ENCODE measurements around the gene AKT2.

Gene AKT2

GRCh38 chr19:40231057-40231456, 54.1 kb downstream of the AKT2 start:
- TF ChIP-seq REST (IDR thresholded peaks at IDR 0.05; ENCODE audit: low read depth): no peak
- TF ChIP-seq USF1 (IDR thresholded peaks at IDR 0.05): no peak
- no peak for TF ChIP-seq TEAD4 (IDR thresholded peaks at IDR 0.05)
- no peak for TF ChIP-seq TAF1 (IDR thresholded peaks at IDR 0.05; ENCODE audit: low read depth)
- no peak for TF ChIP-seq CEBPB (IDR thresholded peaks at IDR 0.05)
- TF ChIP-seq NFIC (IDR thresholded peaks at IDR 0.05): no peak
- no peak for TF ChIP-seq FOXM1 (IDR thresholded peaks at IDR 0.05; ENCODE audit: borderline replicate concordance, low read depth)
- no peak for TF ChIP-seq RAD21 (IDR thresholded peaks at IDR 0.05; ENCODE audit: low read depth)
- no peak for TF ChIP-seq EP300 (IDR thresholded peaks at IDR 0.05; ENCODE audit: borderline replicate concordance)
- TF ChIP-seq CREB1 (IDR thresholded peaks at IDR 0.05; ENCODE audit: low read depth): no peak
- no peak for TF ChIP-seq YY1 (IDR thresholded peaks at IDR 0.05; ENCODE audit: low read depth)
- TF ChIP-seq EGR1 (IDR thresholded peaks at IDR 0.05): no peak
- no peak for TF ChIP-seq ZBTB7A (IDR thresholded peaks at IDR 0.05; ENCODE audit: low read depth)
- TF ChIP-seq MAX (IDR thresholded peaks at IDR 0.05): no peak
- no peak for TF ChIP-seq TCF12 (IDR thresholded peaks at IDR 0.05; ENCODE audit: low read depth)

- TF ChIP-seq MAX (IDR thresholded peaks at IDR 0.05): no peak
- no peak for TF ChIP-seq FOXM1 (IDR thresholded peaks at IDR 0.05; ENCODE audit: borderline replicate concordance, low read depth)
- no peak for TF ChIP-seq EP300 (IDR thresholded peaks at IDR 0.05; ENCODE audit: borderline replicate concordance)
- TF ChIP-seq REST (IDR thresholded peaks at IDR 0.05; ENCODE audit: low read depth): no peak
- TF ChIP-seq EGR1 (IDR thresholded peaks at IDR 0.05): no peak
- no peak for TF ChIP-seq TCF12 (IDR thresholded peaks at IDR 0.05; ENCODE audit: low read depth)
- TF ChIP-seq USF1 (IDR thresholded peaks at IDR 0.05): no peak
- TF ChIP-seq TAF1 (IDR thresholded peaks at IDR 0.05; ENCODE audit: low read depth): no peak
- no peak for TF ChIP-seq YY1 (IDR thresholded peaks at IDR 0.05; ENCODE audit: low read depth)
- TF ChIP-seq TEAD4 (IDR thresholded peaks at IDR 0.05): no peak
- no peak for TF ChIP-seq ZBTB7A (IDR thresholded peaks at IDR 0.05; ENCODE audit: low read depth)
- no peak for TF ChIP-seq NFIC (IDR thresholded peaks at IDR 0.05)
- no peak for TF ChIP-seq CREB1 (IDR thresholded peaks at IDR 0.05; ENCODE audit: low read depth)
- no peak for TF ChIP-seq RAD21 (IDR thresholded peaks at IDR 0.05; ENCODE audit: low read depth)
- no peak for TF ChIP-seq CEBPB (IDR thresholded peaks at IDR 0.05)
These were observed 55.2 kb downstream of the AKT2 start for GRCh38 chr19:40229926-40230417.

- TF ChIP-seq TEAD4 (IDR thresholded peaks at IDR 0.05): no peak
- TF ChIP-seq EGR1 (IDR thresholded peaks at IDR 0.05): no peak
- no peak for TF ChIP-seq REST (IDR thresholded peaks at IDR 0.05; ENCODE audit: low read depth)
- TF ChIP-seq MAX (IDR thresholded peaks at IDR 0.05): no peak
- no peak for TF ChIP-seq USF1 (IDR thresholded peaks at IDR 0.05)
- no peak for TF ChIP-seq EP300 (IDR thresholded peaks at IDR 0.05; ENCODE audit: borderline replicate concordance)
- TF ChIP-seq TAF1 (IDR thresholded peaks at IDR 0.05; ENCODE audit: low read depth): no peak
- TF ChIP-seq TCF12 (IDR thresholded peaks at IDR 0.05; ENCODE audit: low read depth): no peak
- TF ChIP-seq CEBPB (IDR thresholded peaks at IDR 0.05): no peak
- no peak for TF ChIP-seq CREB1 (IDR thresholded peaks at IDR 0.05; ENCODE audit: low read depth)
- no peak for TF ChIP-seq NFIC (IDR thresholded peaks at IDR 0.05)
- no peak for TF ChIP-seq RAD21 (IDR thresholded peaks at IDR 0.05; ENCODE audit: low read depth)
- TF ChIP-seq ZBTB7A (IDR thresholded peaks at IDR 0.05; ENCODE audit: low read depth): no peak
- TF ChIP-seq YY1 (IDR thresholded peaks at IDR 0.05; ENCODE audit: low read depth): no peak
- TF ChIP-seq FOXM1 (IDR thresholded peaks at IDR 0.05; ENCODE audit: borderline replicate concordance, low read depth): no peak
These were observed 55.7 kb downstream of the AKT2 start for GRCh38 chr19:40229484-40229883.

All from Ishikawa (cell line).